GM12891 (cell line): Measurements from ENCODE around the gene TIMM13.

Experiments
- PAX5 ChIP-seq: IDR thresholded peaks from 2 replicates; pipeline ENCODE4 v1.6.1; 2011; ENCODE audit warnings: low read length, moderate library complexity, mild to moderate bottlenecking; ENCODE audit not compliant: insufficient read depth, severe bottlenecking
- POLR2A ChIP-seq: IDR thresholded peaks from 2 replicates; pipeline ENCODE4 v1.6.1; 2011; ENCODE audit warnings: low read depth, low read length, control low read depth
- POLR2AphosphoS5 ChIP-seq: IDR thresholded peaks from 2 replicates; pipeline ENCODE4 v1.6.1; 2011; ENCODE audit warnings: low read depth, low read length, control low read depth
- SPI1 ChIP-seq: IDR thresholded peaks from 2 replicates; pipeline ENCODE4 v1.6.1; 2011; ENCODE audit warnings: low read depth, low read length, control low read depth
- TAF1 ChIP-seq: IDR thresholded peaks from 2 replicates; pipeline ENCODE4 v1.6.1; 2011; ENCODE audit warnings: low read depth, low read length, control low read depth

GRCh38 chr19:2468596-2468995 lies 41.2 kb upstream of the TIMM13 start:
- TF ChIP-seq POLR2A (no peak), POLR2AphosphoS5 (no peak), TAF1 (no peak), PAX5 (no peak), SPI1 (no peak)
